ENCODE data around the gene CDK12.
"Not testable (repeated sequence)": the region's sequence is repeated elsewhere in the genome, so short reads cannot be mapped to it uniquely, and the experiment has no call there.

CDK12 gene

DNA sequence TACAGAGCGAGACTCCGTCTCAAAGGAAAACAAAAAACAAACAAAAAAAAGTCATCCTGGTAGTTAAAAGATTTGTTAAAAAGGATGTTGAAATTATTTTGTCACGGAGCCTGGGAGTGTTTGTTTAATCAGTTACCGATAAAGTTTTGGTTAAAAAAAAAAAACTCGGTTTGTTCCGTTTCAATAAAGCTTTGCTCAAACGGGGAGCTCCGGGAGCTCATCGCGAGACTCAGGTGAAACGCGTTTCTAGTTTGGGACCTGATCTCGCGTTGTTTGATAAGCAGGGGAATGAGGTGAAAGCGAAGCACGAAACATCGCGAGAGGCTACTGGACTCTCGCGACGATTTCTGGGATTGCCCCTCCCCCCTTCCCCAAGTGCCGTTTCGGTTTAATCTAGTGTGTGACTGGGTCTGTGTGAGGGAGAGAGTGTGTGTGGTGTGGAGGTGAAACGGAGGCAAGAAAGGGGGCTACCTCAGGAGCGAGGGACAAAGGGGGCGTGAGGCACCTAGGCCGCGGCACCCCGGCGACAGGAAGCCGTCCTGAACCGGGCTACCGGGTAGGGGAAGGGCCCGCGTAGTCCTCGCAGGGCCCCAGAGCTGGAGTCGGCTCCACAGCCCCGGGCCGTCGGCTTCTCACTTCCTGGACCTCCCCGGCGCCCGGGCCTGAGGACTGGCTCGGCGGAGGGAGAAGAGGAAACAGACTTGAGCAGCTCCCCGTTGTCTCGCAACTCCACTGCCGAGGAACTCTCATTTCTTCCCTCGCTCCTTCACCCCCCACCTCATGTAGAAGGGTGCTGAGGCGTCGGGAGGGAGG, at the start of gene CDK12:
CDK12 (plus strand) TSS at position 374 of the 813 bp plus-strand sequence. CDS start 586 bp downstream, outside the sequence.
- DNase-seq (ENCODE audit: low spot score): peak; percentile 98

DNA sequence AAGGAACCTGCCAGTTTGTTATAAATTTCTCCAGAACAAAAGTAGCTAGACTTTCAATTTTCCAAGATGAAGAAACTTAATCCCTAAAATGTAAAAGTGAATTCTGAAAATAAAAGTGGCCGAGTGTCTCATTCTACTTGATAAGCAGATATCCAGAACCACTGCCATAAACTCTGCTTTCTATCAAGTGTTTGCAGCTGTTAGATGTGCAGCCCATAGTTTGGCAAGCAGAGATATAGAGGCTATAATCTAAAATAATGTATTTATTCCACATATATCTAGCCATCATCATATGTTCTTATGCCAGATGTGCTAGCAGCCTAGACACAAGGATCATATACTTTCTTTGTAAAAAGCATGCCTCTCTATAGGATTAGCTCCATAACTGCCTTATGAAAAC, 45.1 kb upstream of the CDK12 start:
- DNase-seq (ENCODE audit: low spot score): no peak

DNA sequence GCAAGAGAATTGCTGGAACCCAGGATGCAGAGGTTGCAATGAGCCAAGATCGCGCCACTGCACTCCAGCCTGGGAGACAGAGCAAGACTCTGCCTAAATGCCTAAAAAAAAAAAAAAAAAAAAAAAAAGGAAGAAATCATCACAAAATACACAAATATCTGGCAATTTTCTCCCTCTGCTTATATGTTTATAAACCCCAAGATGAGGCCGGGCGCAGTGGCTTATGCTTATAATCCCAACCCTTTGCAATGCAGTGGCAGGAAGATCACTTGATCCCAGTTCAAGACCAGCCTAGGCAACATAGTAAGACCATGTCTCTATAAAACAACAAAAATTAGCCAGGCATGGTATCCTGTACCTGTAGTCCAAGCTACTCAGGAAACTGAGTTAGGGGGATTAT, 31.7 kb upstream of the CDK12 start:
- no peak for DNase-seq (ENCODE audit: low spot score)

DNA sequence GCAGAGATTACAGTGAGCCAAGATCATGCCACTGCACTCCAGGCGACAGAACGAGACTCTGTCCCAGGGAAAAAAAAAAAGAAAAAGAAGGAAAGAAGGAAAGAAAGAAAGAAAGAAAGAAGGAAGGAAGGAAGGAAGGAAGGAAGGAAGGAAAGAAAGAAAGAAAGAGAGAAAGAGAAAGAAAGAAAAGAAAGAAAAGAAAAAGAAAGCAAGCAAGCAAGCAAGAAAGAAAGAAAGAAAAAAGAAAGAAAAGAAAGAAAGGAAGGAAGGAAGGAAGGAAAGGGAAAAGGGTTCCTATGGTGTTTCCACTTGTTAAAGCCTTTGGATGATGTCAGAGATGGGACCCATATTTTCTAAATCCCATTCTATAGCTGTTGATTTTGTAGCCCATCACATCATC, 21.4 kb upstream of the CDK12 start:
- DNase-seq (ENCODE audit: low spot score): not testable (repeated sequence)

DNA sequence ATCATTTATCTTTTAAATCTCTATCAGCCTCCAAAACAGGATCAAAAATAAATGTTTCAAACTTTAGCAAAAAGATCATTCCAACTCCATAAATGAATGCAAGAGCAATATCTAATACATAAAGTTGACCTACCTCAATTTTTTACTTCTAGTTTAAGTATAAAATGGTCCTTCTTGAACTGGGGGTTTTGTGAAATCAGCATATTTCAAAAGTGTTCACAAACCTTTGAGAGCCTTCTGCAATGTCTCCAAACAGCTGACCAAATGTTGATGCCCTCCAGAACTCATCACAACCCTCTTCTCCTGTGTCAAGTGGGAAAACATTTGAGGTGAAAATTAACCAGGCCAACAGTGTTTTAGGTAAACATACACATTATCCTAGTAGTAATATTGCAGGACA, 18.0 kb upstream of the CDK12 start:
- no peak for DNase-seq (ENCODE audit: low spot score)

DNA sequence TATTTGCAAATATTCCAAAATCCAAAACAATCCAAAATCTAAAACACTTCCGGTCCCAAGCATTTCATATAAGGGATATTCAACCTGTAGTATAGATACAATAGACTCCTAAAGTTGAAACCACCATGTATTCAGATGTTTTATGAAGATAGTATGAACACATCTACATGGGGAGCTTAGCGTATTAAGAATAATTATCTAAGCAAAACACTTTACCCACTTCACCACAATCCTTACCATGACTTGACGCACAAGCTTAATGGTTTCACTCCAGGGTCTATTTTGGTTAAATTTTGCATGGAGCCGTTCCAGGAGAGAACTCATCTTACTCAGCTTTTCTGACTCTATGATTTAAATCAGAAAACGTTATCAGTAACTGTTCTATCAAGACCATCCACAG, 13.7 kb upstream of the CDK12 start:
- DNase-seq (ENCODE audit: low spot score): no peak

DNA sequence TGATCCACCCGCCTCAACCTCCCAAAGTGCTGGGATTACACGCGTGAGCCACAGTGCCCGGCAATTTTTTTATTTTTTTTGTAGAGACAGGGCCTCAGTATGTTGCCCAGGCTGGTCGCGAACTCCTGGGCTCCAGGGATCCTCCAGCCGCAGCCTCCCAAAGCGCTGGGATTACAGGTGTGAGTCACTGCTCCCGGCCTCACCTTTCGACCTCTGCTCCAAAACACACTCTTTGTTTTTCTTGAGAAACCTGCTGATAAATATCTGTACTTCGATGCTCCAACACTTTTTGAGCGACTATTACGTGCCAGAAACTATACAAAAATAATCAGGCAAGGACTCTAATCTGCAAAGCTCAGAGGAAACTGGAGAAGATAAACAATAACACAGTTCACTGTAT, 11.2 kb upstream of the CDK12 start:
- no peak for DNase-seq (ENCODE audit: low spot score)

DNA sequence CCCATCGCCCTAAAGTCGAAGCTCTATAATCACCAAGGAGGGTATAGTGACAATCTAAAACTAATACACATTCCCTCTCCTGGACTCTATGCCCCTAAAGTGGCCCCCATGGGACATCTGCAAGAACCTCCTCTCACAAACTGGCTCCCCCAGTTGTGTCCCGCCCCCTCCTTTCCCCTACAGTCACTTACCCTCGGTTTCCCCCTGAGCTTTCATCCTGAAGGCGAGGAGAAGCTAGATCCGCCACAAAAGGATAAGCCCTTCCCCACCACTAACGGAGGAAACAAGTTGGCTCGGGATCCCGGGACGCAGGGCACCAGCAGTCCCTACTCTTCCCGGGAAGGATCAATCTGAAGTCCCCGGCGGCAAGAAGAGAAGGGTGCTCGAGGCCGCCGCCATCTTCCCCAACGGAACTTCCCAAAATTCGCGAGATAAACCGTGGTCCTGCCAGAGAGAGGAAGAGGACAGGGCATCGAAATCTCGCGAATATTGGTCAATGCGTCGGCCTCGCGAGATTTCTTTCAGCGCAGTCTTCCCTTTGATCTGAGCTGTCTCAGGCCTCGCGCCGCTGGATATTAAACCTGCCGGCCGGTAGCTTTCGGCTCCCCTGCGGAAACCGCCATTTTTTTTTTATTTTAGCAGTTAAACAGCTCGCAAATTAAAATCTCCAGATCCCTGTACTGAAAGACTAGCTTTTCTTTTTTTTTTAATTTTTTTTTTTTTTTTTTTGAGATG, 10.3 kb upstream of the CDK12 start, which contains the start of gene MED1:
MED1 (minus strand) TSS at position 417 of the 735 bp plus-strand sequence; CDS start at position 216, 201 bp downstream.
- DNase-seq (ENCODE audit: low spot score): peak; percentile 92

DNA sequence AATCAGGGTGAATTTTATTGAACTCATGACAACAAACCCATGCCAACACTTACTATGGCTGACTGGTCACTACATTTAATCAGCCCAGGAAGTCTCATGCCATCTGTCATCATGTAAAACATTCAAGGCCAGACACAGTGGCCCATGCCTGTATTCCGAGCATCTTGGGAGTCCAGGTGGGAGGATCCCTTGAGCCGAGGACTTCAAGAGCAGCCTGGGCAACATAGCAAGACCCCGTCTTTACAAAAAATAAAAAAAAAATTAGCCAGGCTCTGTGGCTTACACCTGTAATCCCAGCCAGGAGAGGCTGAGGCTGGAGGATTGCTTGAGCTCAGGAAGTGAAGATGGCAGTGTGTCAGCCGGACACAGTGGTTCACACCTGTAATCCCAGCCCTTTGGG, 5.4 kb upstream of the CDK12 start:
- no peak for DNase-seq (ENCODE audit: low spot score)

DNA sequence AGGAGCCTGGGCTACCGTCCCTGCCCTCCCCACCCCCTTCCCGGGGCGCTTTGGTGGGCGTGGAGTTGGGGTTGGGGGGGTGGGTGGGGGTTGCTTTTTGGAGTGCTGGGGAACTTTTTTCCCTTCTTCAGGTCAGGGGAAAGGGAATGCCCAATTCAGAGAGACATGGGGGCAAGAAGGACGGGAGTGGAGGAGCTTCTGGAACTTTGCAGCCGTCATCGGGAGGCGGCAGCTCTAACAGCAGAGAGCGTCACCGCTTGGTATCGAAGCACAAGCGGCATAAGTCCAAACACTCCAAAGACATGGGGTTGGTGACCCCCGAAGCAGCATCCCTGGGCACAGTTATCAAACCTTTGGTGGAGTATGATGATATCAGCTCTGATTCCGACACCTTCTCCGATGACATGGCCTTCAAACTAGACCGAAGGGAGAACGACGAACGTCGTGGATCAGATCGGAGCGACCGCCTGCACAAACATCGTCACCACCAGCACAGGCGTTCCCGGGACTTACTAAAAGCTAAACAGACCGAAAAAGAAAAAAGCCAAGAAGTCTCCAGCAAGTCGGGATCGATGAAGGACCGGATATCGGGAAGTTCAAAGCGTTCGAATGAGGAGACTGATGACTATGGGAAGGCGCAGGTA, 762 bp downstream of the CDK12 start:
- DNase-seq (ENCODE audit: low spot score): no peak

DNA sequence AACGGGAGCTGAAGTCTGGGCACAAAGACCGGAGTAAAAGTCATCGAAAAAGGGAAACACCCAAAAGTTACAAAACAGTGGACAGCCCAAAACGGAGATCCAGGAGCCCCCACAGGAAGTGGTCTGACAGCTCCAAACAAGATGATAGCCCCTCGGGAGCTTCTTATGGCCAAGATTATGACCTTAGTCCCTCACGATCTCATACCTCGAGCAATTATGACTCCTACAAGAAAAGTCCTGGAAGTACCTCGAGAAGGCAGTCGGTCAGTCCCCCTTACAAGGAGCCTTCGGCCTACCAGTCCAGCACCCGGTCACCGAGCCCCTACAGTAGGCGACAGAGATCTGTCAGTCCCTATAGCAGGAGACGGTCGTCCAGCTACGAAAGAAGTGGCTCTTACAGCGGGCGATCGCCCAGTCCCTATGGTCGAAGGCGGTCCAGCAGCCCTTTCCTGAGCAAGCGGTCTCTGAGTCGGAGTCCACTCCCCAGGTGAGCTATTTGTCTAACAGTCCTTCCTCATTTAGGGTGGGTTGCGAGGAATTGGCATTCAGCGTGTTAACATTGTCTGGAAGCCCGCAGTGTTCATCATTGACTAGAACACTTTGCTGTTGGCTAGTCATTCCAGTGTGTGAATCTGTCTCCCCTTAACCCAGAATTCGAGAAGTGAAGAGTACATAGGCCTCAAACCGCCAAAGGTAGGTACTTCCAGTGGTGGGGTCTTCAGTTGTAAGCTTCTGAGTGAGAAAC, 1.5 kb downstream of the CDK12 start:
- no peak for DNase-seq (ENCODE audit: low spot score)

DNA sequence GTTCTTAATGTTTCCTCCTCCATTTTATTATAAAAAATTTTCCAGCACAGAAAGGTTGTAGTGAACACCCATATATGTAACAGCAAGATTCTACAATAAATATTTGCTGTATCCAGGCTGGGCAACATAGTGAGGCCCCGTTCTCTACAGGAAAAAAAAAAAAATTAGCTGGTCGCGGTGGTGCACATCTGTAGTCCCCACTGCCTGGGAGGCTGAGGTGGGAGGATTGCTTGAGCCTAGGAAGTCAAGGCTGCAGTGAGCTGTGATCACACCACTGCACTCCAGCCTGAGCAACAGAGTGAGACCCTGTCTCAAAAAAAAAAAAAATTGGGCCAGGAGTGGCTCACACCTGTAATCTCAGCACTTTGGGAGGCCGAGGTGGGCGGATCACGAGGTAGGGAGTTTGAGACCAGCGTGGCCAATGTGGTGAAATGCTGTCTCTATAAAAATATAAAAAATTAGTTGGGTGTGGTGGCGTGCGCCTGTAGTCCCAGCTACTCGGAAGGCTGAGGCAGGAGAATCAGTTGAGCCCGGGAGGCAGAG, 3.4 kb downstream of the CDK12 start:
- not testable (repeated sequence) for DNase-seq (ENCODE audit: low spot score)

DNA sequence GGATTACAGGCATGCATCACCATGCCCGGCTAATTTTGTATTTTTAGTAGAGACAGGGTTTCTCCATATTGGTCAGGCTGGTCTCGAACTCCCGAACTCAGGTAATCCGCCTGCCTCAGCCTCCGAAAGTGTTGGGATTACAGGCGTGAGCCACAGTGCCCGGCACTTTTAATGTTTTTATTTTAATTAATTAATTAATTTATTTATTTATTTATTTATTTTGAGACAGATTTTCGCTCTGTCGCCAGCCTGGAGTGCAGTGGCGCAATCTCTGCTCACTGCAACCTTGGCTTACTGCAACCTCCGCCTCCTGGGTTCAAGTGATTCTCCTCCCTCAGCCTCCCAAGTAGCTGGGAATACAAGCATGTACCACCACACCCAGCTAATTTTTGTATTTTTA, 7.3 kb downstream of the CDK12 start:
- not testable (repeated sequence) for DNase-seq (ENCODE audit: low spot score)

DNA sequence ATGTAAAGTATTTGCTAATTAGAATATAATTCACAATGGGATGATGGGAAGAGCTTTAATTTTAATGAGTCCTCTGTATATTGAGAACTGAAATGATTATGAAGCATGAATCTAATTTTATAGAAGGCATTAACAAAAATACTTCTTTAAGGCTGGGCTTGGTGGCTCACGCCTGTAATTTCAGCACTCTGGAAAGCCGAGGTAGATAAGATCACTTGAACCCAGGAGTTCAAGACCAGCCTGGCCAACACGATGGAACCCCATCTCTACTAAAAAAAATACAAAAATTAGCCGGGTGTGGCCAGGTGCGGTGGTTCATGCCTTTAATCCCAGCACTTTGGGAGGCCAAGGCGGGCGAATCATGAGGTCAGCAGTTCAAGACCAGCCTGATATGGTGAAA, 12.0 kb downstream of the CDK12 start:
- no peak for DNase-seq (ENCODE audit: low spot score)

DNA sequence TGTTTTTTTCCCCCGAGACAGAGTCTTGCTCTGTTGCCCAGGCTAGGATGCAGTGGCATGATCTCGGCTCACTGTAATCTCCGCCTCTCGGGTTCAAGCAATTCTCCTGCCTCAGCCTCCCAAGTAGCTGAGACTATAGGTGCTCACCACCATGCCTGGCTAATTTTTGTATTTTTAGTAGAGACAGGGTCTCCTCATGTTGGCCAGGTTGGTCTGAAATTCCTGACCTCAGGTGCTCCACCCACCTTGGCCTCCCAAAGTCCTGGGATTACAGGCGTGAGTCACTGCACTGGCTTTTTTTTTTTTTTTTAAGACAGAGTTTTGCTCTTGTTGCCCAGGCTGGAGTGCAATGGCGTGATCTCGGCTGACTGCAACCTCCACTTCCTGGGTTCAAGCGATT, 18.3 kb downstream of the CDK12 start:
- DNase-seq (ENCODE audit: low spot score): not testable (repeated sequence)

DNA sequence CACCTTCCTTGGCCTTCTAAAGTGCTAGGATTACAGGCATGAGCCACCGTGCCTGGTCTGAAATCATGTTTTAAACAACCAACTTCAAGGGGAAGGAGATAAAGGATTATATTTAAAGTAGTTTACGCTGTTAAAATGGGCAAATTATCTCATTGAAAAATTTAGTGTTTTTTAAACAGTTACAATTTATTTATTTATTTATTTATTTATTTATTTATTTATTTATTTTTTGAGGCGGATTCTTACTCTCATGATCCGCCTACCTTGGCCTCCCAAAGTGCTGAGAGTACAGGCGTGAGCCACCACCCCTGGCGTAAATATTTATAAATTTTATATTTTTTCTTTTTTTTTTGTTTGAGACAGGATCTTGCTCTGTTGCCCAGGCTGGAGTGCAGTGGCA, 22.2 kb downstream of the CDK12 start:
- no peak for DNase-seq (ENCODE audit: low spot score)

DNA sequence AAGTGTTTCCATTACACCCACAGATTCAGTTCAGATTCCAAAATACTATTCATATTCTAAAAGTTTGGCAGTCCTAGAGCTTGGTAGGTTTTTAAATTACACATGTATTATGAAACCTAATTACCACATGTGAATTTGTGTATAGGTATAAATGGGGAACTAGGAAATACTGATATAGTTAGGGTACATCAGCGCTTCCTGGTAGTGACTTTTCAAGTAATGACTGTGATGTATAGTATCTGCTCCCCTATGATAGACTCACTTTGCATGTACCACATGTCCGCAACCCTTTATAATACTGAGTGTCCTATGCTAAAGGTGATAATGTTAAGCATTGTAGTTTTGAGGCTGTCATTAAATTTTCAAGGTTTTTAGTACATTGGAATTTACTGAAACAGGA, 22.9 kb downstream of the CDK12 start:
- no peak for DNase-seq (ENCODE audit: low spot score)

DNA sequence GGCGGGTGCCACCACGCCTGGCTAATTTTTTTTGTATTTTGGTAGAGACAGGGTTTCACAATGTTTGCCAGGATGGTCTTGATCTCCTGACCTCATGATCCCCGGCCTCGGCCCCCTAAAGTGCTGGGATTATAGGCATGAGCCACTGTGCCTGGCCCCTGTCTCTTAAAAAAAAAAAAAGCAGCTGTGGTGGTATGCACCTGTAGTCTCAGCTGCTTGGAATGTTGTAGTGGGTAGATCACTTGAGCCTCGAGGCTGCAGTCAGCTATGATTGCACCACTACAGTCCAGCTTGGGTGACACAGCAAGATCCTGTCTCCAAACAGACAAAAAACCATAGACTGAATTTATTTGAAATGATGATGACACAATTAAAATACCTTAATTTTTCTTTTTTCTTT, 24.3 kb downstream of the CDK12 start:
- no peak for DNase-seq (ENCODE audit: low spot score)

DNA sequence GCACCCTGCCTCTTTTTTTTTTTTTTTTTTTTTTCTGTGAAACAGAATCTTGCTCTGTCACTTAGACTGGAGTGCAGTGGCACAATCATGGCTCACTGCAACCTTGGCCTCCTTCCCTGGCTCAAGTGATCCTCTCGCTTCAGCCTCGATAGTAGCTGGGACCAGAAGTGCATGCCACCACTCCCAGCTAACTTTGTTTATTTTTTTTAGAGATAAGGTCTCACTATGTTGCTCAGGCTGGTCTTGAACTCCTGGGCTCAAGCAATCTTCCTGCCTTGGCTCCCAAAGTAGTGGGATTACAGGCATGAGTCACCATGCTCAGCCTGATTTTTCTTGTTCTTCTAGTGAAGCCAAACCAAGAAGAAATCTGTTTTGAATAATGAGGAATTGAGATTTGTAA, 25.0 kb downstream of the CDK12 start:
- no peak for DNase-seq (ENCODE audit: low spot score)

DNA sequence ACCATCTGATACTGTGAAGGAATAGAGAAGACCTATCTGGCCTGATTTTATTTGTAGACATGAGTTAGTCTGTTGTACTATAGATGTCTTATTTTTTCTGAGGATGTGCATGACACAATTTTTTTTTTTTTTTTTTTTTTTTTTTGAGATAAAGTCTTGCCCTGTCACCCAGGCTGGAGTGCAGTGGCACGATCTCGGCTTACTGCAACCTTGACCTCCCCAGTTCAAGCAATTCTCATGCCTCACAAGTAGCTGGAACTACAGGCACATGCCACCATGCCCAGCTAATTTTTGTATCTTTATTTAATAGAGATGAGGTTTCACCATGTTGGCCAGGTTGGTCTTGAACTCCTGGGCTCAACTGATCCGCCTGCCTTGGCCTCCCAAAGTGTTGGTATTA, 26.2 kb downstream of the CDK12 start:
- DNase-seq (ENCODE audit: low spot score): not testable (repeated sequence)

DNA sequence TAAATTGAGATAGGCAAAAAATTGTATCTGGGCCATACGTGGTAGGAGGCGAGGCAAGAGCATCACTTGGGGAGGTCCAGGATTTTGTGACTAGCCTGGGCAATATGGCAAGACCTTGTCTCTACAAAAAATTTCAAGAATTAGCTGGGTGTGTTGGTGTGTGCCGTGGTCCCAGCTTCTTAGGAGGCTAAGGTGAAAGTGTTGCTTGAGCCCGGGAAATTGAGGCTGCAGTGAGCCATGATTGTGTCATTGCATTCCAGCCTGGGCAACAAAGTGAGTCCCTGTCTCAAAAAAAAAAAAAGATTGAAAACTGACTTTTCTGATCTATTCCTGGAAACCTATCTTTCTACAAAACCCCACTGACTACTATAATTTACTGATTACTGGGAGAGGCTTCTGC, 26.7 kb downstream of the CDK12 start:
- no peak for DNase-seq (ENCODE audit: low spot score)

DNA sequence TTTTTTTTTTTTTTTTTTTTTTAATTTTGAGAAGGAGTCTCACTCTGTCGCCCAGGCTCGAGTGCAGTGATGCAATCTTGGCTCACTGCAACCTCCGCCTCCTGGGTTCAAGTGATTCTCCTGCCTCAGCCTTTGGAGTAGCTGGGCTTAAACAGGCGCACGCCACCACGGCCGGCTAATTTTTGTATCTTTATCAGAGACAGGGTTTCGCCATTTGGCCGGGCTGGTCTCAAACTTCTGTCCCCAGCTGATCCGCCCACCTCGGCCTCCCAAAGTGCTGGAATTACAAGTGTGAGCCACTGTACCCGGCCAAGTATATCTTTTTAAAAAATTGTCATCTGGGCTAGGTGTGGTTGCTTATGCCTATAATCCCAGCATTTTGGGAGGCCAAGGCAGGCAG, 35.6 kb downstream of the CDK12 start:
- not testable (repeated sequence) for DNase-seq (ENCODE audit: low spot score)

Data from putamen (tissue), 1 donor.